Activated CD4-positive, alpha-beta T cell treated with anti-CD3 and anti-CD28 coated beads, Interleukin-2, amount 10 ng/mL, durations not matched to agents 24 days and 14 days (primary cell): ENCODE measurements around the gene OR1G1. TPM values are rescaled to one million over a fixed set of nuclear protein-coding genes. Genes with fewer than 3 reads are reported as not detected.
"Not testable (repeated sequence)": the region's sequence is repeated elsewhere in the genome, so short reads cannot be mapped to it uniquely, and the experiment has no call there.

ENCODE experiments used
- DNase-seq: peaks from one replicate; pipeline ENCODE4 v3.0.0; 2022
- H3K27ac Mint-ChIP-seq: one replicate; pipeline ENCODE4 v1.8.0; 2022; ENCODE audit warnings: mild to moderate bottlenecking, mixed read lengths
- H3K27me3 Mint-ChIP-seq: one replicate; pipeline ENCODE4 v1.8.0; 2022; ENCODE audit warnings: mixed read lengths
- H3K36me3 Mint-ChIP-seq: one replicate; pipeline ENCODE4 v1.8.0; 2022; ENCODE audit warnings: low read depth, mild to moderate bottlenecking, mixed read lengths
- H3K4me1 Mint-ChIP-seq: one replicate; pipeline ENCODE4 v1.8.0; 2021; ENCODE audit warnings: mixed read lengths
- H3K4me3 Mint-ChIP-seq: one replicate; pipeline ENCODE4 v1.8.0; 2022; ENCODE audit warnings: mild to moderate bottlenecking, moderate library complexity, mixed read lengths
- H3K9me3 Mint-ChIP-seq: one replicate; pipeline ENCODE4 v1.8.0; 2021; ENCODE audit warnings: mixed read lengths
- intact Hi-C: fragments of 100-400 bp; cut with micrococcal nuclease; formaldehyde crosslinking; loops from one replicate; pipeline ENCODE4 v1.15.1; 2023
- total RNA-seq: library from RNA; stranded (reverse); gene quantifications from 2 replicates; pipeline ENCODE4 v1.2.3, GENCODE V29; 2022

The OR1G1 gene
- not detected in 2 replicates for total RNA-seq

DNA sequence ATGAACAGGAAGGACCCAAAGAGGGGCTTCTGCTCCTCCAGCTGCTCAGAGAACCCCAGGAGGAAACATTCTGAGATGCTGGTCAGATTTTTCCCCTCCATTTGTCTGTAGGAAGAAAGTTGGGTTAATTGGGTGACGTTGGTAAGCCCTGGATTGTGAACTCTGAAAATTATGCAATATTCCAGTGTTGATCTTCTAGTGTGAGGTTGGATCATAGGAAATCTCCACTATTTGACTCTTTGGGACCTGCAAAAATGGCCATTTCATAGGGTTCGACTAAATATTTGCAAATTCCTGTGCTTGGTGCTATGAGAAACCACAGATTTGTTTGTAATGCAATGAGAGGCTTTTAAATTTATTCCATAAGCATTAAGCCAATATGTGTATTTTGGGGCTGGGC, at the start of gene OR1G1:
Gene OR1G1, minus strand, starts transcription at position 101 of the 400 bp plus-strand sequence. Its CDS starts 0 bp downstream, at position 101.
- no peaks in the 10 kb centered on the region for H3K4me1 Mint-ChIP-seq
- no peaks in the 10 kb centered on the region for H3K9me3 Mint-ChIP-seq
- H3K27ac Mint-ChIP-seq: no peak within 1 kb of the TSS
- intact Hi-C loops: no loop called here
- DNase-seq: no peak
- H3K4me3 Mint-ChIP-seq: no peak within 1 kb of the TSS
- no peaks in the 10 kb centered on the region for H3K36me3 Mint-ChIP-seq
- peaks cover 2% of the 10 kb centered on the region for H3K27me3 Mint-ChIP-seq

DNA sequence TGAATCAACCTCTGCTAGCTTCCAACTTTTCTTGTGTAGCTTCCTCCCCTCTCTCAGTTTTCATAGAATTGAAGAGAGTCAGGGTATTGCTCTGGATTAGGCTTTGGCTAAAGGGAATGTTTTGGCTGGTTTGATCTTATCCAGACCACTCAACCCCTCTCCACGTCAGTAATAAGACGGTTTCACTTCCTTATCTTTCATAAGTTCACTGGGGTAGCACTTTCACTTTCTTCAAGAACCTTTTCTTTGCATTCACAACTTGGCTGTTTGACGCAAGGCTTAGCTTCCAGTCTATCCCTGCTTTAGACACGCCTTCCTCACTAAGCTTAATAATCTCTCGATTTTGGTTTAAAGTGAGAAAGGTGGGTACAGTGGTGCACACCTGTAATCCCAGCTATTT, 40.2 kb upstream of the OR1G1 start:
- H3K27ac Mint-ChIP-seq: no peak overlapping the region
- H3K27me3 Mint-ChIP-seq: peaks cover 2% of the 10 kb centered on the region
- DNase-seq: no peak
- no peaks in the 10 kb centered on the region for H3K36me3 Mint-ChIP-seq
- H3K9me3 Mint-ChIP-seq: no peaks in the 10 kb centered on the region
- H3K4me3 Mint-ChIP-seq: no peak overlapping the region
- intact Hi-C loops: no loop called here
- no peaks in the 10 kb centered on the region for H3K4me1 Mint-ChIP-seq

DNA sequence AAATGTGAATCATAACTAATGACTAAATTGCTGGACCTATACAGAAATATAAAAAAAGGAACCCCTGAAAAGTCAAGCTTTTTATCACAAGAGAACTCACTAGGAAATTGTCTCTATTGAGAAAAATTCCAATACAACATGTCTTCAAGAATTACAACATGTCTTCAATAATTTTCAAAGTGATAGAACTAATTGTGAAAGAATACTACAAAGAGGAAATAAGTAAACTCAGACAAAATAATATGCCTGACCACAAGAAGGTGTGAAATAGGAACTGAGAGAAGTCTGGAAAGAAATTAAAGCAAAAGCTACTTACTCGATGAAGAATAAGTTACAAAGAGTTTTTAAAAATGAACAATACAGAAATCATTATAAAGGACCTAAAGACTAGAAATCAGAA, 29.9 kb upstream of the OR1G1 start:
- Mint-ChIP-seq H3K4me1 (no peaks in the 10 kb centered on the region), H3K27ac (no peak overlapping the region), H3K9me3 (no peaks in the 10 kb centered on the region), H3K27me3 (peaks cover 2% of the 10 kb centered on the region), H3K36me3 (no peaks in the 10 kb centered on the region), H3K4me3 (no peak overlapping the region)
- no peak for DNase-seq
- intact Hi-C loops: no loop called here

DNA sequence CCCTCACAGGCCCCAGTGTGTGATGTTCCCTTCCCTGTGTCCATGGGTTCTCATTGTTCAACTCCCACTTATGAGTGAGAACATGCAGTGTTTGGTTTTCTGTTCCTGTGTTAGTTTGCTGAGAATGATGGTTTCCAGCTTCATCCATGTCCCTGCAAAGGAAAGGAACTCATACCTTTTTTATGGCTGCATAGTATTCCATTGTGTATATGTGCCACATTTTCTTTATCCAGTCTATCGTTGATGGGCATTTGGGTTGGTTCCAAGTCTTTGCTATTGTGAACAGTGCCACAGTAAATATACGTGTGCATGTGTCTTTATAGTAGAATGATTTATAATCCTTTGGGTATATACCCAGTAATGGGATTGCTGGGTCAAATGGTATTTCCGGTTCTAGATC, 10.1 kb upstream of the OR1G1 start:
- peaks cover 17% of the 10 kb centered on the region for H3K9me3 Mint-ChIP-seq
- DNase-seq, H3K4me1 Mint-ChIP-seq, H3K36me3 Mint-ChIP-seq, H3K27me3 Mint-ChIP-seq, H3K27ac Mint-ChIP-seq, intact Hi-C loops, H3K4me3 Mint-ChIP-seq: not testable (repeated sequence)

DNA sequence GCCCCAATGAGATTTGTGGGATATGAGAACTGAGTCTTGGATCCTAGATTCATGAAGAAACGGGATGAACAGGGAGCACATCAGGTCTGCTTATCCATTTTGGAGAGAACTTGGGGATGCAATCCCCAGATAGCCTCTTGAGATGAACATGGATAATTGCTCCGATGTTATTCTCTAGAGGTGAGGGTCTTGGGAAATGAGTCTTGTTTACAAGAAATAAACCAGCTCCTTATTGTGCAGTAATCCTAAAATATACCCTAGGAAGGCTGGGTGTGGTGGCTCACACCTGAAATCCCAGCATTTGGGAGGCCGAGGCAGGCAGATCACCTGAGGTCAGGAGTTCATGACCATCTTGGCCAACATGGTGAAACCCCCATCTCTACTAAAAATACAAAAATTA, 23.0 kb downstream of the OR1G1 start, which contains the start of gene OR1D2:
Gene OR1D2, minus strand, starts transcription at position 101 of the 400 bp plus-strand sequence. CDS start 11,426 bp downstream, outside the sequence.
- Mint-ChIP-seq H3K9me3 (peaks cover 6% of the 10 kb centered on the region), H3K4me3 (no peak within 1 kb of the TSS), H3K4me1 (no peaks in the 10 kb centered on the region), H3K27ac (no peak within 1 kb of the TSS), H3K27me3 (peaks cover 8% of the 10 kb centered on the region), H3K36me3 (no peaks in the 10 kb centered on the region)
- DNase-seq: no peak
- intact Hi-C loops: no loop called here

Other genes with a start within 250 kb of the OR1G1 start
- not detected in 2 replicates for gene OR1D5, start 63.9 kb downstream of the OR1G1 start, total RNA-seq
- not detected in 2 replicates for gene OR1D2, start 23.1 kb downstream of the OR1G1 start, total RNA-seq
- not detected in 2 replicates for gene OR1A2, start 70.0 kb upstream of the OR1G1 start, total RNA-seq
- not detected in 2 replicates for gene OR1A1, start 80.1 kb upstream of the OR1G1 start, total RNA-seq
- 0.21 TPM in 1 of 2 replicates, not detected in the other for gene OR3A1, start 170.8 kb upstream of the OR1G1 start, total RNA-seq